GM23338 (cell line): ENCODE data around the gene H19. TPM values are rescaled to one million over a fixed set of nuclear protein-coding genes. Genes with fewer than 3 reads are reported as not detected.

Source experiments
- ATAC-seq: fragments of 200-7000 bp; cut with Tn5 transposase; 3 replicates; pipeline ENCODE4 v1.9.1; 2020
- DNase-seq: peaks from one replicate; pipeline ENCODE4 v3.0.0-alpha.2; 2015; ENCODE audit warnings: low spot score
- H2AFZ ChIP-seq: fragments of 200-600 bp; sonication (generic); 2 replicates; pipeline ENCODE4 v1.8.0; 2016; ENCODE audit warnings: antibody characterized with exemption, mild to moderate bottlenecking, moderate library complexity
- H3F3A ChIP-seq: fragments of 200-600 bp; sonication (generic); replicated peaks from 2 replicates; pipeline ENCODE4 v1.8.0; 2017; ENCODE audit warnings: antibody characterized with exemption, mixed run types, low read depth
- H3K27ac ChIP-seq: fragments of 200-600 bp; sonication (generic); 2 replicates; pipeline ENCODE4 v1.6.1; 2016; ENCODE audit warnings: low read depth
- H3K27me3 ChIP-seq: fragments of 200-600 bp; sonication (generic); 2 replicates; pipeline ENCODE4 v1.8.0; 2016; ENCODE audit warnings: mild to moderate bottlenecking, mixed run types, moderate library complexity; ENCODE audit not compliant: insufficient read depth
- H3K36me3 ChIP-seq: fragments of 200-600 bp; sonication (generic); 2 replicates; pipeline ENCODE4 v1.8.0; 2016; ENCODE audit warnings: mild to moderate bottlenecking; ENCODE audit not compliant: insufficient read depth
- H3K4me1 ChIP-seq: fragments of 200-600 bp; sonication (generic); 2 replicates; pipeline ENCODE4 v1.8.0; 2016; ENCODE audit warnings: mild to moderate bottlenecking, moderate library complexity; ENCODE audit not compliant: insufficient read depth
- H3K4me2 ChIP-seq: fragments of 200-600 bp; sonication (generic); 2 replicates; pipeline ENCODE4 v1.7.1; 2017; ENCODE audit warnings: mixed run types
- H3K4me3 ChIP-seq: fragments of 200-600 bp; sonication (generic); 2 replicates; pipeline ENCODE4 v1.6.1; 2016; ENCODE audit warnings: mixed run types
- H3K79me2 ChIP-seq: fragments of 200-600 bp; sonication (generic); replicated peaks from 2 replicates; pipeline ENCODE4 v1.8.0; 2017; ENCODE audit warnings: mild to moderate bottlenecking; ENCODE audit not compliant: insufficient read depth
- H3K9me2 ChIP-seq: fragments of 200-600 bp; sonication (generic); 2 replicates; pipeline ENCODE4 v1.8.0; 2017; ENCODE audit not compliant: insufficient read depth
- H4K20me1 ChIP-seq: fragments of 200-600 bp; sonication (generic); replicated peaks from 2 replicates; pipeline ENCODE4 v1.8.0; 2017; ENCODE audit warnings: mild to moderate bottlenecking; ENCODE audit not compliant: insufficient read depth
- H3K27ac Mint-ChIP-seq: 2 replicates; pipeline ENCODE4 v1.8.0; 2020; ENCODE audit warnings: inconsistent platforms, mild to moderate bottlenecking, moderate library complexity, mixed read lengths
- H3K27me3 Mint-ChIP-seq: 3 replicates; pipeline ENCODE4 v1.8.0; 2022; ENCODE audit warnings: low read depth, mild to moderate bottlenecking, moderate library complexity, mixed read lengths, inconsistent platforms; ENCODE audit not compliant: insufficient read depth, poor library complexity
- H3K36me3 Mint-ChIP-seq: 3 replicates; pipeline ENCODE4 v1.8.0; 2021; ENCODE audit warnings: low read depth, mild to moderate bottlenecking, inconsistent platforms, moderate library complexity, mixed read lengths
- H3K4me1 Mint-ChIP-seq: 3 replicates; pipeline ENCODE4 v1.8.0; 2020; ENCODE audit warnings: mild to moderate bottlenecking, inconsistent platforms, mixed read lengths
- H3K4me3 Mint-ChIP-seq: 3 replicates; pipeline ENCODE4 v1.8.0; 2021; ENCODE audit warnings: moderate library complexity, mild to moderate bottlenecking, inconsistent platforms, mixed read lengths
- H3K9me3 Mint-ChIP-seq: 3 replicates; pipeline ENCODE4 v1.8.0; 2020; ENCODE audit warnings: moderate library complexity, mild to moderate bottlenecking, inconsistent platforms, mixed read lengths
- CREB1 ChIP-seq: fragments of 250-450 bp; sonication (Bioruptor Pico); IDR thresholded peaks from 2 replicates; pipeline ENCODE4 v1.5.0; 2020; ENCODE audit warnings: low read depth, mild to moderate bottlenecking, moderate library complexity
- ETS1 ChIP-seq: IDR thresholded peaks from 2 replicates; pipeline ENCODE4 v1.6.1; 2016; ENCODE audit warnings: antibody characterized with exemption
- EZH2 ChIP-seq: fragments of 200-600 bp; sonication (generic); IDR thresholded peaks from one replicate; pipeline ENCODE4 v1.8.0; 2017; ENCODE audit warnings: antibody characterized with exemption, mild to moderate bottlenecking, low read depth; ENCODE audit not compliant: unreplicated experiment
- POLR2AphosphoS5 ChIP-seq: IDR thresholded peaks from 2 replicates; pipeline ENCODE4 v1.6.1; 2016; ENCODE audit warnings: antibody characterized with exemption, low read depth
- REST ChIP-seq: IDR thresholded peaks from one replicate; pipeline ENCODE4 v1.6.1; 2018; ENCODE audit warnings: antibody characterized with exemption; ENCODE audit not compliant: unreplicated experiment
- STAT1 ChIP-seq: IDR thresholded peaks from one replicate; pipeline ENCODE4 v1.6.1; 2016; ENCODE audit warnings: antibody characterized with exemption; ENCODE audit not compliant: unreplicated experiment
- ZNF114 ChIP-seq: fragments of 250-450 bp; sonication (Bioruptor Pico); IDR thresholded peaks from 2 replicates; pipeline ENCODE4 v1.5.0; 2020; ENCODE audit warnings: mild to moderate bottlenecking, moderate library complexity
- ZNF331 ChIP-seq: fragments of 250-450 bp; sonication (Bioruptor Pico); IDR thresholded peaks from 2 replicates; pipeline ENCODE4 v1.5.0; 2020; ENCODE audit warnings: low read depth, mild to moderate bottlenecking, moderate library complexity
- ZNF462 ChIP-seq: fragments of 250-450 bp; sonication (Bioruptor Pico); IDR thresholded peaks from 2 replicates; pipeline ENCODE4 v1.5.0; 2020; ENCODE audit warnings: mild to moderate bottlenecking, moderate library complexity
- polyA plus RNA-seq: library from polyadenylated mRNA; unstranded; fragments of >200 nt; fragmentation: Nextera tagmentation; extraction: Ambion mirVana; gene quantifications from 2 replicates; pipeline ENCODE4 v1.2.1, GENCODE V29; 2016
- total RNA-seq: library from RNA; depleted of rRNA; stranded (reverse); fragments of >200 nt; shearing (Covaris generic); gene quantifications from 2 replicates; pipeline ENCODE4 v1.2.3, GENCODE V29; 2014

The H19 gene
- total and polyA plus RNA-seq, 2 experiments from 2014 or later: 0.76 to 0.86 TPM

GRCh38 chr11:1988174-1988573 is 9.5 kb downstream of the H19 start (continued):
- TF ChIP-seq REST (no peak), ETS1 (no peak), ZNF331 (no peak), ZNF114 (CRISPR knock-in tag) (no peak), POLR2AphosphoS5 (no peak), EZH2 (no peak)

GRCh38 chr11:1987024-1987423 is 10.6 kb downstream of the H19 start:
- Mint-ChIP-seq H3K4me1 (no peaks in the 10 kb centered on the region), H3K4me3 (no peak overlapping the region), H3K27ac (no peak overlapping the region), H3K9me3 (no peaks in the 10 kb centered on the region), H3K27me3 (no peaks in the 10 kb centered on the region), H3K36me3 (no peaks in the 10 kb centered on the region)
- H3K36me3 ChIP-seq: no peaks in the 10 kb centered on the region
- H3K4me2 ChIP-seq: no peak overlapping the region
- H3K4me3 ChIP-seq: no peak overlapping the region
- no peak overlapping the region for H3K27ac ChIP-seq
- H4K20me1 ChIP-seq: no peaks in the 10 kb centered on the region
- no peaks in the 10 kb centered on the region for H3K9me2 ChIP-seq
- no peaks in the 10 kb centered on the region for H3F3A ChIP-seq
- TF ChIP-seq POLR2AphosphoS5 (no peak), STAT1 (no peak), REST (no peak), CREB1 (no peak), ZNF462 (CRISPR knock-in tag) (no peak)
- ATAC-seq (no peak), DNase-seq (no peak)
- no peaks in the 10 kb centered on the region for H3K4me1 ChIP-seq
- H3K79me2 ChIP-seq: no peaks in the 10 kb centered on the region
- H3K27me3 ChIP-seq: no peaks in the 10 kb centered on the region
- H2AFZ ChIP-seq: no peak overlapping the region
